Left ventricle myocardium inferior (tissue), 1 donor: ENCODE measurements around the gene HTRA3. TPM values are rescaled to one million over a fixed set of nuclear protein-coding genes. Genes with fewer than 3 reads are reported as not detected.
A peak's percentile ranks its signal among the peaks of the same experiment; 100 is the strongest.

Source experiments
- DNase-seq: peaks from one replicate; pipeline ENCODE4 v3.0.0-alpha.2; 2020
- H3K27ac ChIP-seq: fragments of 200-600 bp; replicated peaks from 2 replicates; pipeline ENCODE4 v1.8.0; 2021
- H3K27me3 ChIP-seq: fragments of 200-600 bp; 2 replicates; pipeline ENCODE4 v1.8.0; 2021; ENCODE audit warnings: low read depth
- H3K36me3 ChIP-seq: fragments of 200-600 bp; 2 replicates; pipeline ENCODE4 v1.8.0; 2021
- H3K4me1 ChIP-seq: fragments of 200-600 bp; 2 replicates; pipeline ENCODE4 v1.8.0; 2021
- H3K4me3 ChIP-seq: fragments of 200-600 bp; 2 replicates; pipeline ENCODE4 v1.8.0; 2021; ENCODE audit warnings: mild to moderate bottlenecking, moderate library complexity
- H3K9me3 ChIP-seq: fragments of 200-600 bp; replicated peaks from 2 replicates; pipeline ENCODE4 v1.8.0; 2021
- CTCF ChIP-seq: fragments of 200-600 bp; IDR thresholded peaks from 2 replicates; pipeline ENCODE4 v1.8.0; 2021; ENCODE audit warnings: antibody characterized with exemption, mild to moderate bottlenecking, borderline replicate concordance
- intact Hi-C: fragments of 100-400 bp; cut with micrococcal nuclease; formaldehyde crosslinking; loops from one replicate; pipeline ENCODE4 v1.11.0; 2022
- total RNA-seq: library from RNA; stranded (reverse); fragmentation: NEBNext Ultra II Directional; extraction: Animal tissue kit (Norgen Biotek cat#: 25700); gene quantifications from one replicate; pipeline ENCODE4 v1.2.1, GENCODE V29; 2021
- donor health status: DM: no; HTN: yes; CAD: no; lungs with severe emphysema.

The HTRA3 gene
- total RNA-seq, 1 donor from 2014 or later, result 119 TPM

DNA sequence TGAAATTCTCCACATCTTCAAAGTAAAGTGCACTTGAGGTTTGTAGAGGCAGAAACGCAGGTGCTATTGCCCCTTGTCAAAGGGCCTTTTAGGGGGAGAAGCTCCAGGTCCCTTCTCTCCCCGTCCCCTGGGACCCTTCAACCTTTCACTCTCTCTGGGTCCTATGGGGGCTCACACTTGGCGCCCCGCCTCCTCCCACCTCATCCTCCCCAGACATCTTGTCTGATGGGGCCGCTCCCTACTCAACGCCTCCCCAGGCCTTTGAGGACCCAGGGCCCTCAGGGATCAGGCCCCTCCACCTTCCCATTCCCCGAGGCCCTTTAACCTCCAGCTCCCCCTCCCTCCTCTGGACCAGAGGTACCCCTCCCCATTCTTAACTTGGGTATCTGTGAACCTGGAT lies 1.3 kb upstream of the HTRA3 start:
- Histone ChIP-seq H3K27ac (no peak overlapping the region), H3K9me3 (no peaks in the 10 kb centered on the region), H3K27me3 (no peaks in the 10 kb centered on the region), H3K36me3 (no peaks in the 10 kb centered on the region), H3K4me3 (no peak overlapping the region), H3K4me1 (peaks cover 76% of the 10 kb centered on the region)
- intact Hi-C loops, result no loop called here
- TF ChIP-seq CTCF, result no peak
- DNase-seq, result no peak

- DNase-seq, result no peak
- intact Hi-C loops, result no loop called here
- H3K4me1 ChIP-seq, result peaks cover 84% of the 10 kb centered on the region
Observed at GRCh38 chr4:8268901-8269534, 536 bp upstream of the HTRA3 start.

GRCh38 chr4:8270418-8270771 lies 841 bp downstream of the HTRA3 start:
- no peaks in the 10 kb centered on the region for H3K36me3 ChIP-seq

More at GRCh38 chr4:8268901-8269534, 536 bp upstream of the HTRA3 start:
- TF ChIP-seq CTCF, result no peak
- Histone ChIP-seq H3K4me3 (peak overlapping the region; percentile 78), H3K9me3 (no peaks in the 10 kb centered on the region), H3K27me3 (no peaks in the 10 kb centered on the region), H3K27ac (peak overlapping the region; percentile 86), H3K36me3 (no peaks in the 10 kb centered on the region)

GRCh38 chr4:8270912-8271815 lies 1.6 kb downstream of the HTRA3 start:
- Histone ChIP-seq H3K4me3 (peak overlapping the region; percentile 78), H3K4me1 (peaks cover 94% of the 10 kb centered on the region), H3K27me3 (no peaks in the 10 kb centered on the region), H3K27ac (peak overlapping the region; percentile 86), H3K9me3 (no peaks in the 10 kb centered on the region), H3K36me3 (no peaks in the 10 kb centered on the region)
- intact Hi-C loops, result no loop called here
- no peak for DNase-seq
- no peak for TF ChIP-seq CTCF

More at GRCh38 chr4:8270418-8270771, 841 bp downstream of the HTRA3 start:
- Histone ChIP-seq H3K4me3 (peak overlapping the region; percentile 78), H3K4me1 (peaks cover 94% of the 10 kb centered on the region), H3K9me3 (no peaks in the 10 kb centered on the region), H3K27me3 (no peaks in the 10 kb centered on the region), H3K27ac (peak overlapping the region; percentile 86)
- no peak for TF ChIP-seq CTCF
- no peak for DNase-seq
- intact Hi-C loops, result no loop called here

DNA sequence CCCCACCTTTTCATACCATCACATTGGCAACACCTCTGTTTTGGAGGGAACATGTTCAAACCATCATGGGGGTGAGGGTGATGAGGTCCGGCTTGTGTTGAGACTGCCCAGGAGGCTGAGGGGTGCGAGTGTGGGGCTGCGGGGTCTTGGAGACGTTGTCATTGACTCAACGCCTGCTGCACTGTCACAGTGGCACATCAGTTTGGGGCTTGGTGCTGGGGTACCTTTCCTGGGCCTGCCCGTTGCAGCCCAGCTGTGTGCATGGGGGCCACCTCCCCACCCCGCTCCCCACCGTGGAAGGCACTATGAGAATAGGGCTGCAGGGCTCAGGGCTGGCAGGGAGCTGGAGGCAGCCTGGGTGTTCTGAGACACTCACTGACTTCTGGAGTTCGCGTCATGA lies 2.3 kb downstream of the HTRA3 start:
- TF ChIP-seq CTCF, result no peak
- Histone ChIP-seq H3K36me3 (no peaks in the 10 kb centered on the region), H3K27ac (peak overlapping the region; percentile 86), H3K4me3 (peak overlapping the region; percentile 78), H3K27me3 (no peaks in the 10 kb centered on the region), H3K4me1 (peaks cover 94% of the 10 kb centered on the region), H3K9me3 (no peaks in the 10 kb centered on the region)
- DNase-seq, result no peak
- intact Hi-C loops, result no loop called here
